SJCRH30 (cell line): ENCODE results near the gene CDC45. TPM values are rescaled to one million over a fixed set of nuclear protein-coding genes. Genes with fewer than 3 reads are reported as not detected.
"Not testable (repeated sequence)": the region's sequence is repeated elsewhere in the genome, so short reads cannot be mapped to it uniquely, and the experiment has no call there.

Experiments used
- DNase-seq, 2 experiments: peaks; one replicate each; pipeline ENCODE4 v3.0.0-alpha.2; 2015 to 2020
- H3K27ac ChIP-seq: fragments of 250-450 bp; sonication (Bioruptor Pico); 2 replicates; pipeline ENCODE4 v1.5.1; 2020; ENCODE audit warnings: mild to moderate bottlenecking, moderate library complexity
- H3K27me3 ChIP-seq: fragments of 250-450 bp; sonication (Bioruptor Pico); 2 replicates; pipeline ENCODE4 v1.5.1; 2020; ENCODE audit warnings: mild to moderate bottlenecking, moderate library complexity
- H3K36me3 ChIP-seq: fragments of 250-450 bp; sonication (Bioruptor Pico); 2 replicates; pipeline ENCODE4 v1.5.1; 2020; ENCODE audit warnings: mild to moderate bottlenecking, moderate library complexity
- H3K4me1 ChIP-seq: fragments of 250-450 bp; sonication (Bioruptor Pico); 2 replicates; pipeline ENCODE4 v1.5.1; 2020; ENCODE audit warnings: mild to moderate bottlenecking, moderate library complexity
- H3K4me3 ChIP-seq: fragments of 250-450 bp; sonication (Bioruptor Pico); 2 replicates; pipeline ENCODE4 v1.5.1; 2020; ENCODE audit warnings: mild to moderate bottlenecking, moderate library complexity
- H3K9me3 ChIP-seq: fragments of 250-450 bp; sonication (Bioruptor Pico); replicated peaks from 2 replicates; pipeline ENCODE4 v1.5.1; 2020; ENCODE audit warnings: mild to moderate bottlenecking, moderate library complexity
- total RNA-seq: library from RNA; depleted of rRNA; stranded (reverse); fragments of >200 nt; shearing (Covaris generic); gene quantifications from 2 replicates; pipeline ENCODE4 v1.2.3, GENCODE V29; 2014

The CDC45 gene
- total RNA-seq, 1 experiment from 2014 or later: 56.0 TPM

DNA sequence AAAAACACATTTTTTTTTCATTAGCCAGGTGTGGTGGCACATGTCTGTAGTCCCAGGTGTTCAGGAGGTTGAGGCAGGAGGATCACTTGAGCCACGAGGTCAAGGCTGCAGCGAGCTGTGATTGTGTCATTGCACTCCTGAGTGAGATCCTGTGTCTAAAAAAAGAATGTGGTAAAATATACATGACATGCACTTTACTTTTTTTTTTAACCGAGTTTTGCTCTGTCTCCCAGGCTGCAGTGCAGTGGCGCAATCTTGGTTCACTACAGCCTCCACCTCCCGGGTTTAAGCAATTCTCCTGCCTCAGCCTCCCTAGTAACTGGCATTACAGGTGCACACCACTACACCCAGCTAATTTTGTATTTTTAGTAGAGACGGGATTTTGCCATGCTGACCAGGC lies 67.0 kb downstream of the CDC45 start:
- H3K4me3 ChIP-seq: no peak overlapping the region
- H3K27me3 ChIP-seq: no peaks in the 10 kb centered on the region; the same call in 1 of the 2 replicates
- H3K4me1 ChIP-seq: no peaks in the 10 kb centered on the region
- H3K9me3 ChIP-seq: no peaks in the 10 kb centered on the region
- no peak for DNase-seq
- no peak overlapping the region for H3K27ac ChIP-seq
- H3K36me3 ChIP-seq: no peaks in the 10 kb centered on the region

DNA sequence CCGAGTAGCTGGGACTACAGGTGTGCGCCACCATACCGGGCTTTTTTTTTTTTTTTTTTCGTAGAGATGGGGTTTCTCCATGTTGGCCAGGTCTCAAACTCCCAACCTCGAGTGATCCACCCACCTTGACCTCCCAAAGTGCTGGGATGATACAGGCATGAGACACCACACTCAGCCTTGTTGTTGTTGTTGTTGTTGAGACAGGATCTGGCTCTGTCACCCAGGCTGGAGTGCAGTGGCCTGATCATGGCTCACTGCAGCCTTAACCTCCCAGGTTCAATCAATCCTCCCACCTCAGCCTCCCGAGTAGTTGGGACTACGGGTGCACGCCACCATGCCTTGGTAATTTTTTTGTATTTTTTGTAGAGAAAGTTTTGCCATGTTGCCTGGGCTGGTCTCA lies 67.9 kb downstream of the CDC45 start:
- Histone ChIP-seq H3K4me1 (no peaks in the 10 kb centered on the region), H3K9me3 (no peaks in the 10 kb centered on the region), H3K27ac (no peak overlapping the region), H3K27me3 (no peaks in the 10 kb centered on the region), H3K4me3 (no peak overlapping the region), H3K36me3 (no peaks in the 10 kb centered on the region)
- no peak for DNase-seq

DNA sequence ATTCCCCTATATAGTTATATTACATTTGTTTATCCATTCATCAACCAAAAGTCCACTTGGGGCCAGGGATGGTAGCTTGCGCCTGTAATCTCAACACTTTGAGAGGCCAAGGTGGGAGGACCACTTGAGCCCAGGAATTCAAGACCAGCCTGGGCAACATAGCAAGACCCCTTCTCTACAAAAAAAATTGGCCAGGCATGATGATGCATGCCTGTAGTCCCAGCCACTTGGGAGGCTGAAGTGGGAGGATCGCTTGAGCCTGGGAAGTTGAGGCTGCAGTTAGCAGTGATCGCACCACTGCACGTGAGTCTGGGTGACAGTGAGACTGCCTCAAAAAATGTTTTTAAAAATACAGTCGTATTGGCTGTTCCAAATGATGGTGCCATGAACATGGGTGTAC lies 68.7 kb downstream of the CDC45 start:
- H3K4me3 ChIP-seq, H3K27me3 ChIP-seq, H3K27ac ChIP-seq, H3K36me3 ChIP-seq, H3K9me3 ChIP-seq, DNase-seq, H3K4me1 ChIP-seq: not testable (repeated sequence)

DNA sequence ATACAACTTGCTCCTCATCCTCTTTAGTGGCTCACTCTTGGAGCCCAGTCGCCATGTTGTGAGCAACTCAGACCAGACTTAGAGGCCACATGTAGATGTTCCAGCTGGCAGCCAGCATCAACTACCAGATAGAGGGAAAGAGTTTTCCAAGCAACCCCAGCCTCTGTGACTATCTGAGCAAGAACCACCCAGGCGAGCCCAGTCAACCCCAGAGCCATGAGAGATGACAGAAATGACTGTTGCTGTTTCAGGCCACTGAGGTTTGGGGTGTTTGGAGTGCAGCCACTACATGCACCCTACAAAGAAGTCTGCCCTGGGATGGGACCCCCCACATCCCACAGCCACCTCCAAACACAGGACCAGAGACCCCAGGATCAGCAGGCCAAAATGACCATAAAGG lies 69.2 kb downstream of the CDC45 start:
- Histone ChIP-seq H3K36me3 (no peaks in the 10 kb centered on the region), H3K4me1 (no peaks in the 10 kb centered on the region), H3K9me3 (no peaks in the 10 kb centered on the region; the same call in 1 of the 2 replicates), H3K27me3 (no peaks in the 10 kb centered on the region), H3K27ac (no peak overlapping the region), H3K4me3 (no peak overlapping the region)
- DNase-seq: no peak

DNA sequence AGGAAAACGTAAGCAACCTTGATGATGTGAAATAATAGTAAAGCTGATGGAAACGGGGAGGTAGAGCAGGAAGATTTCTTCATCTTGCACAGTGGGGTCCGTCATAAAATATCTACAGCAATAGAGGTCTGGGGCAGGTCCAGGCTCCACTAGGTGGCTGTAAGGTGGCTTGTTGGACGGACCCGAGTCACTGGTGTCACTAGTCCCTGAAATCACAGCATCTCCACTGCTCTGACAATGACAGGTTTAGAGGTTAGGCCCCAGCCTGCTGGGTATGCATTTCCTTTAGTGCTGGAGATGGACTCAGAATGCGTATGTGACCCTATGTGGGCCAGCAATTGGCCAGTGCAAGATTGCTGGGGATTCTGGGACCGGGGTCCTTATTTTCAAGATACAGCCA lies 69.7 kb downstream of the CDC45 start:
- Histone ChIP-seq H3K36me3 (no peaks in the 10 kb centered on the region), H3K27me3 (no peaks in the 10 kb centered on the region), H3K4me3 (no peak overlapping the region), H3K27ac (no peak overlapping the region), H3K4me1 (no peaks in the 10 kb centered on the region), H3K9me3 (peaks cover 2% of the 10 kb centered on the region; the same call in 1 of the 2 replicates)
- DNase-seq: no peak

DNA sequence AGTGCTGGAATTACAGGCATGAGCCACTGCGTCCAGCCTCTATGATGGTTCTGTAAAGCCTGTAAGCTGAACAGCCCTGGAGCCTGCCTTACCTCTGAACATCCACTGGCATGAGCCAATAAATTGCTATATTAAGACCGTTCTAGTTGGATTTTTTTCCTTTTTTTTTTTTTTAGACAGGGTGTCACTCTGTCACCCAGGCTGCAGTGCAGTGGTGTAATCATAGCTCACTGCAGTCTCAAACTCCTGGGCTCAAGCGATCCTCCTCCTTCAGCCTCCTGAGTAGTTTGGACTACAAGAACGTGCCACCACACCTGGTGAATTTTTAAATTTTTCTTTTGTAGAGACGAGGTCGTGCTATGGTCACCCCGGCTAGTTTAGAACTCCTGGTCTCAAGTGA lies 70.7 kb downstream of the CDC45 start:
- H3K36me3 ChIP-seq: no peaks in the 10 kb centered on the region
- H3K27ac ChIP-seq: no peak overlapping the region
- no peaks in the 10 kb centered on the region for H3K27me3 ChIP-seq
- H3K9me3 ChIP-seq: peaks cover 2% of the 10 kb centered on the region; the same call in 1 of the 2 replicates
- H3K4me3 ChIP-seq: no peak overlapping the region
- DNase-seq: no peak
- no peaks in the 10 kb centered on the region for H3K4me1 ChIP-seq

DNA sequence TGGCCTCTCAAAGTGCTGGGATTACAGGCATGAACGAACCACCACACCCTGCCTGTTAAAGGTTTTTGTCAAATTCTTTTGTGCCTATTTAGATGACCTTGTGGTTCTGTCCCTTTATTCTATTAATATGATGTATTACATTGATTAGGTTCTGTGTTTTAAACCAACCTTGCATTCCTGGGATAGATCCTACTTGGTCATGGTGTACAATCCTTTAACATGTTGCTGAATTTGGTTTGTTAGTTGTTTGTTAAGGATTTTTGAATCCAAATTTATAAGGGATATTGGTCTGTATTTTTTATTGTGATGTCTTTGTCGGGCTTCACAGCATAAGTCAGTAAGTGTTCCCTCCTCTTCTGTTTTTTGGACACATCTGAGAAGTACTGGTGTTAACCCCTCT lies 73.5 kb downstream of the CDC45 start:
- Histone ChIP-seq H3K4me1 (no peaks in the 10 kb centered on the region), H3K27ac (no peak overlapping the region), H3K36me3 (no peaks in the 10 kb centered on the region), H3K27me3 (no peaks in the 10 kb centered on the region), H3K4me3 (no peak overlapping the region), H3K9me3 (peaks cover 2% of the 10 kb centered on the region; the same call in 1 of the 2 replicates)
- no peak for DNase-seq

DNA sequence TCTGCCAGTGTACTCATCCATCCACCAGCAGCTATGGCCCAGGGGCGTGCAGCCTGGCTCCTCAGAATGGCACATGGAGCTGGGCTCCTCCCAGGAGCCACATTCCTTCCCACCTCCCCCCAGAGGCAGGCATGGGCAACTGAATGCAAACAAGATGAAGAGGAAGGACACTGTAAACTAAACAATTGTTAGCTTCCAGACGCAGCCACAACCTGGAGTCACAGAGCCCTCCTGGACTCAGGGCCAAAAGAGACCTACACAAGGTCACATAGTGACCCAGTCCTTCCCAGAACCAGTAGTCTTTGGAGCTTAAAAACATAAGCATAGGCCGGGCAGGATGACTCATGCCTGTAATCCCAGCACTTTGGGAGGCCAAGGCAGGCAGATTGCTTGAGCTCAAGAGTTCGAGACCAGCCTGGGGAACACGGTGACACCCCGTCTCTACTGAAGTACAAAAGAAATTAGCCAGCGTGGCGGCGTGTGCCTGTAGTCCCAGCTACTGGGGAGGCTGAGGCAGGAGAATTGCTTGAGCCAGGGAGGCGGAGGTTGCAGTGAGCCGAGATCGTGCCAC lies 75.2 kb downstream of the CDC45 start:
- Histone ChIP-seq H3K4me1 (no peaks in the 10 kb centered on the region), H3K4me3 (no peak overlapping the region), H3K27me3 (no peaks in the 10 kb centered on the region), H3K9me3 (peaks cover 2% of the 10 kb centered on the region; the same call in 1 of the 2 replicates), H3K36me3 (no peaks in the 10 kb centered on the region), H3K27ac (no peak overlapping the region)
- DNase-seq: no peak

DNA sequence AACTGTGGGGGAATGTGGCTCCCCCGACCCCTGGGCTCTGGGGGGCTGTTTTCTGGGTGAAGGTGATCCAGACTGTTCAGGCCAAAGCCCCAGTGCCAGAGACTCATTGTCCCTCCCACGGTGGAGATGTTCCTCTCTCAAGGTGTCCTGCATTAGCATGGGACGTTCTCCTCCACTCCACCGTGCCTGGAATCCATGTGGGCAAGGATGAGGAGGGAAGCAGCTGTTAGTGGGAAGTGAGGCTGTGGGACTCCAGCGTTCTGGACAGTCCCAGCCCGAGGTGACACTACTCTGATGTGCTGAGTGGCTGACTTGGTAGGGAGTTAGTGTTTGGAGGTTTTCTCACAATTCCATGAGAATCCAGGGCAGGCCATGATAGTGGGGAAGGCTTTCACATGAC lies 75.9 kb downstream of the CDC45 start:
- no peaks in the 10 kb centered on the region for H3K4me1 ChIP-seq
- no peak for DNase-seq
- no peaks in the 10 kb centered on the region for H3K36me3 ChIP-seq
- peaks cover 2% of the 10 kb centered on the region; the same call in 1 of the 2 replicates for H3K9me3 ChIP-seq
- H3K4me3 ChIP-seq: no peak overlapping the region
- no peaks in the 10 kb centered on the region for H3K27me3 ChIP-seq
- no peak overlapping the region for H3K27ac ChIP-seq

DNA sequence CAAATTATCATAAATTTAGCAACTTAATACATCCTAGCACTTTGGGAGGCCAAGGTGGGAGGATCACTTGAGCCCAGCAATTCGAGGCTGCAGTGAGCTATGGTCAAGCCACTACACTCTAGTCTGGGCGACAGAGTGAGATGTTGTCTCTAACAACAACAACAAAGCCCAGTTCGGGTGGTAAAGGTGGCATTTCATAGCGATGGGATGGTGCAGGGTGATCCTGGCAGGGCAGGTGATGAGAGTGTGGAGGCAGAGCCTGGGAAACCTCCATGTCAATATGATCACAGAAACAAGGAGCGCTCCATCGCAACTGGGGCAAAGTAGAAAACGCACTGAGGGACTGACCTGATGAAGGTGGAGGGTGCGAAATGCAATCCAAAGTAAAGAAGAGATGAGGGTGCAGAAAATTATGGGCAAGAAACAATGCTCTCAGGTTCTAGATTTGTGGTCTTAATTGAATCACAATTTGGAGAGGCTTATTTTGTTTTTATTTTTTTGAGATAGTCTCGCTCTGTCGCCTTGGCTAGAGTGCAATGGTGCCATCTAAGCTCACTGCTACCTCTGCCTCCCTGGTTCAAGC lies 77.3 kb downstream of the CDC45 start:
- Histone ChIP-seq H3K27ac (no peak overlapping the region), H3K27me3 (no peaks in the 10 kb centered on the region), H3K4me3 (no peak overlapping the region), H3K9me3 (peaks cover 2% of the 10 kb centered on the region; the same call in 1 of the 2 replicates), H3K4me1 (no peaks in the 10 kb centered on the region), H3K36me3 (no peaks in the 10 kb centered on the region)
- DNase-seq: no peak

DNA sequence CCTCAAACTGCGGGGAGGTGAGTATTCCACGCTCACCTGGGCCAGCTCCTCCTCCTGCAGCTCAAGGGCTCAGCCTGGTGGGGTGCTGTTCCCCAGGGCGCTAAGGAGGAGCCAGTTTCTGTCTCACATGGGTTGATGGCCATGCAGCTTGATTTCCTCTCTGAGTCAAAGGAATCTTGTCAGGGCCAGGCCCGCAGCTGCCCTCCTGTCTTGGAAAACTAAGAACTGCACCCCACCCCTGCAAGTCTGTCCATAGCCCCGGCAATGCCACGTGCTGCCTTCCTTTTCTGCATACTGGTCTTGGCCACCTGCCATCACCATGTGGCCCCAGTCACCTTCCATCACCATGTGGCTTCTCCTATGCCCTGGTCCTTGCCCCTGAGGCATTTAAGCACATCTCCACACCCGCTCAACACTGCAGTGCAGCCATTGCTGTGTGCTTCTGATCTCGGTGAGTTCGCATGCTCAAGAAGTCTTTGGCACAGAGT lies 79.6 kb downstream of the CDC45 start:
- no peak for DNase-seq
- H3K9me3 ChIP-seq: peaks cover 3% of the 10 kb centered on the region; the same call in 1 of the 2 replicates
- no peaks in the 10 kb centered on the region for H3K4me1 ChIP-seq
- H3K27ac ChIP-seq: no peak overlapping the region
- H3K4me3 ChIP-seq: no peak overlapping the region
- no peaks in the 10 kb centered on the region for H3K27me3 ChIP-seq
- no peaks in the 10 kb centered on the region for H3K36me3 ChIP-seq

DNA sequence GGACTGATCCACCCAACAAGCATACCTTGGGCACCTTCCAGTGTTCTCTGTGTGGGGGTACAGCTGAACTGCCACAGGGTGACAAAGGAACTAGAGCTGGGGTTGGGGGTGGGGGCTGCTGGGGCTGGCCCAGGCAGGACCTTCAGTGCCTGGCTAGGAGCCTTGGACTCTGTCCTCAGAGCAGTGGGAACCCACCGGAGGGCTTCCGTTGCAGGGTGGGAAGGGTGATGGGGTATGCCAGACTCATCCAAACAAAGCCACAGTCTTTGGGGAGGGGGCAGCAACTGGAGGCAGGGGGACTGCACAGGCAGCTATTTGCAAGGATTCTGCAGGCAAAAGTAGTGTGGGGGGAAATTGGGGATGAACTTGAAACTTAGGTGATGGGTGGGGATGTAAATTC lies 80.2 kb downstream of the CDC45 start:
- peaks cover 6% of the 10 kb centered on the region; the same call in 1 of the 2 replicates for H3K9me3 ChIP-seq
- no peak overlapping the region for H3K4me3 ChIP-seq
- no peaks in the 10 kb centered on the region for H3K4me1 ChIP-seq
- no peaks in the 10 kb centered on the region for H3K36me3 ChIP-seq
- no peak overlapping the region for H3K27ac ChIP-seq
- DNase-seq: no peak
- H3K27me3 ChIP-seq: no peaks in the 10 kb centered on the region

DNA sequence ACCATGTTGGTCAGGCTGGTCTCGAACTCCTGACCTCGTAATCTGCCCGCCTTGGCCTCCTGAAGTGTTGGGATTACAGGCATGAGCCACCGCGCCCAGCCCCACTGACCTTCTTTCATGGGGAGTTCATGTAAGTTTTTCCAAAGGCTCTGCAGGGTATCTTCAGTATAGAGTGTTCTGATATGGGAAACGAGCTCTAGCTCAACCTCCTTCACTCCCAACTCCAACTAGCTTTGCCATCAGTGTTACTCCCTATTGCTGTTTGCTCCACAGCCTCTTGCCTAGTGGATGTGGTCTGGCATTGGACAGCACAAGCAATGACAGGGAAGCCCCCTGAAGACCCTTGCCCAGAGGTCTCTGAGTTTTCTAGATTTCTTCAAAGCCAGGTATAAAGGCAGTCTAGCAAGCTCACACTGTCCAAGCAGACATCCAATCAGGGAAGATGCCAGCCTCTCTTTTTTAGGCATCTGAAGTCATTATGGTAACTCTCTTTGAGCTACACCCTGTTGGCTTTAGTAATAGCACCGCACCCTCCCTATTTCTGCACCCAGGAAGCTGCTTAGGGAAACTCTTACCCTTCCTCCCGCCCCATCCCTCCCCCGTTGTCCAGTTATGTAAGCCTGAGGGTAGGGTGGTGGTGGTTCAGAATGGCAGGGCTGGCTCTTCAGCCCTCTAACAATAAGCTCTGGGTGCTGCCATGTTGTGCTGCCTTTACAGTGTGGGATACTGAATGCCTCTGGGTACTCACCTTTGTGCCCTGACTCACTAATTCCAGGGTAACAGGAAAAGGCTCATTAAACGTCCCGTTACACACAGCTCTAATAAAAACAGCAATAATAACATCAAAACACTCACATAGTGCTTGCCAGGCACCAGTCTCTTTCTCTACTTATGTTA lies 85.9 kb downstream of the CDC45 start:
- Histone ChIP-seq H3K36me3 (no peaks in the 10 kb centered on the region), H3K4me1 (no peaks in the 10 kb centered on the region), H3K27ac (no peak overlapping the region), H3K9me3 (peaks cover 6% of the 10 kb centered on the region; the same call in 1 of the 2 replicates), H3K27me3 (no peaks in the 10 kb centered on the region), H3K4me3 (no peak overlapping the region)
- no peak for DNase-seq

DNA sequence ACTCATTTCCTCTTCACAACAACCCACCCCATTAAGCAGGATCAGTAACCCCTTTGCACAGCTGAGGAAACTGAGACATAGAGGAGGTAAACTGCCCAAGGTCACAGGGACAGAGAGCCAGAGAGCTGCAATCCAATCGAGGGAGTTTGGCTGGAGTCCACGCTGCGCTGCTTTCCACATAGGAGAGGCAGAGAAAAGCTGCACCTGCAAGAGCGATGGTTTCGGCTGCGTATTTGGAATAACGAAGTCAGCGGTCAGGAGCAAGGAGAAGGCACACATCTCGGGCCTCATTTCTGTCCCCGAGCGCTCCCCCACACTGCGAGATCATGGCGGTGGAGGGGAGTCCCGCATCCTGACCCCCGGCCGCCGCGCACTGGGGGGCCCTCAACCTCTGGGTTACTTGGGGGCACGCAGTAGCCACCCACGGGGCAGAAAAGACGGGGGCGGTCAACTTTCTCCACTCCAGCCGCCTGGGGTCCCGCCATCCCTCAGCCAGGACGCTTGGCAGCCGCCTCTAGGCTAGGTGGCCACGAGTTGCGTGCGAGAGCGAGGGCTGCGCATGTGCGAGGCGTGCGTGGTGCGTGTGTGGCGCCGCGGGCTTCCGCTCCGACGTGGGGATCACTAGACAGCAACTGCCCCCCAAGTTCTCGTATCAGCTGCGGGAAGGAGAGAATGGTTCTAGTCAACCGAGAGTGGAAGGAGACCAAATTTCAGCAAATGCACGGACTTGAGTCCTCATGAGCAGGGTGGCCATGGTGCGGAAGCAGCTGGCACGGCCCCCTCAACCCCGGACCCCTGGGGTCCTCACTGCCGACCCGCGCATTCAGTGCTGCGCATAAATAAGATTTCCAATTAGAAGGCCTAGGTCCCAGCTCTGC lies 86.8 kb downstream of the CDC45 start:
- H3K27ac ChIP-seq: no peak overlapping the region
- DNase-seq: no peak
- H3K9me3 ChIP-seq: peaks cover 6% of the 10 kb centered on the region; the same call in 1 of the 2 replicates
- no peaks in the 10 kb centered on the region for H3K4me1 ChIP-seq
- H3K4me3 ChIP-seq: no peak overlapping the region
- H3K36me3 ChIP-seq: no peaks in the 10 kb centered on the region
- H3K27me3 ChIP-seq: no peaks in the 10 kb centered on the region
